Measurements from ENCODE around the gene ATRIP.
"Not testable (repeated sequence)": the region's sequence is repeated elsewhere in the genome, so short reads cannot be mapped to it uniquely, and the experiment has no call there.

ATRIP gene

DNA sequence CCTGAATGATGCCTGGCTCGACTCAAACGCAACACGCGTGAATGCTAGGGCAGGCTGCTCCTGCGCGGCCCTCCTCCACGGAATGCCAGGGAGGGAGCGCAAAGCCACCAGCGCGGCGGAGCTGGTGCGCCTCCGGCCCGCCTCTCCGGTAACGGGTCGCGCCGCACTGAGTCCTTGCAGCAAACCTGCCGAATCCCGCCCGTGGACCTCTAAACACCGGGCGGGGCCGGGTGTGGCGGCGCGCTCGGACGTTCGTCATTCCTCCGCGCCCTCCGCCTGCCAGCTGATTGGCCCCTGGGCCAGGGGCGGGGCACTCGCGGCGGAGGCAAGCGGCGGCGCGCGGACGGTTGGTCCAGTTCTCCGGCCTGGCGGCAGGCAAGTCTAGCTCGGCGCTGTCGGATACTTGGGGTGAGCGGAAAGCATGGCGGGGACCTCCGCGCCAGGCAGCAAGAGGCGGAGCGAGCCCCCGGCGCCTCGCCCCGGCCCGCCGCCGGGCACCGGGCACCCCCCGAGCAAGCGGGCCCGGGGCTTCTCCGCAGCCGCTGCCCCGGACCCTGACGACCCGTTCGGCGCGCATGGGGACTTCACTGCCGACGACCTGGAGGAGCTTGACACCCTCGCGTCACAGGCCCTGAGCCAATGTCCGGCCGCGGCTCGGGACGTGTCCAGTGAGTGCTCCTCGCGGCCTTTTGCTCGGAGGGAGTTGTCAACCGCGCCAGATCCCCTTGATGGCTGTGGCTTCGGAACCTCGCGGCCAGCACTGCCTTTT is at the start of gene ATRIP:
Gene ATRIP, plus strand, starts transcription at position 313 of the 769 bp plus-strand sequence. Its CDS starts 109 bp downstream, at position 422.
- peak; percentile 78 to 84 (median 84) for DNase-seq

GRCh38 chr3:48397767-48398681 is 48.5 kb upstream of the ATRIP start:
- DNase-seq = no peak

DNA sequence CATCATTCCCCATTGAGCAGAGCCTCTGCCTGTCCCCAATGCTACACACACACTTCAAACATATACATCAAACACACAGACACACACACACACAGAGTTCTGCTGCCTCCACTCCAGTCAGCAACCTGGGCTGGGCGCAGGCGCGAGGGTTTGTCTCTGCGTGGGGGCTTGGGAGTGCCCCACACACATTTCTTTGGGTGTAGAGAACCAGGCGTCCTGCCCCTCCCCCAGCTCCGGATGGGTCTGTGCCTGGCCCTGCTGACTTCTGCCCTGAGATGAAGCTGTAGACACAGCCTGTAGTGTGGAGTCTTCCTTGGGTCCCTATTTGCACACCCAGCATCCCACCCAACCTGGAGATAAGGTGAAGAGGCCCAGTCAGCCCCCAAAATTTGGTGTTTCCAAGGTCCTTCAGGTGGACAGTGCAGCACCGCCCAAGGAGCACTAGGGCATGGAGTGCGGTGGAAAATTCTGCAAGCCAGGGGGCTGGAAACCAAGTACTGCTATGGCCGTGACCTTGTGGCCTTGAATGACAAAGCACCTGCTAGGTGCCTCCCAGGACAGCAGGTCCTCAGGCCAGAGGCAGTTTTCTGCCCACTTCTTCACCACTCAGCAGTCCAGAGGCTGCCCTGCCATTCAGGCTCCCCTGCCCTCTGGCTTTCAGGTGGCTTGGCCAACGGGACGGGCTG is 47.7 kb upstream of the ATRIP start:
- DNase-seq = no peak

GRCh38 chr3:48399387-48400172 is 47.0 kb upstream of the ATRIP start:
- DNase-seq = peak in 1 of 3 experiments; percentile 30

- DNase-seq = peak; percentile 24 to 62 (median 33)
Observed at GRCh38 chr3:48400824-48401433, 45.6 kb upstream of the ATRIP start.

- DNase-seq = not testable (repeated sequence)
Observed at GRCh38 chr3:48401434-48401901, 45.1 kb upstream of the ATRIP start.

- peak in 1 of 3 experiments; percentile 3 for DNase-seq
Observed at GRCh38 chr3:48402281-48402732, 44.2 kb upstream of the ATRIP start.

- DNase-seq = no peak
Observed at GRCh38 chr3:48402907-48403306, 43.6 kb upstream of the ATRIP start.

- no peak for DNase-seq
Observed at GRCh38 chr3:48403533-48404439, 42.8 kb upstream of the ATRIP start.

DNA sequence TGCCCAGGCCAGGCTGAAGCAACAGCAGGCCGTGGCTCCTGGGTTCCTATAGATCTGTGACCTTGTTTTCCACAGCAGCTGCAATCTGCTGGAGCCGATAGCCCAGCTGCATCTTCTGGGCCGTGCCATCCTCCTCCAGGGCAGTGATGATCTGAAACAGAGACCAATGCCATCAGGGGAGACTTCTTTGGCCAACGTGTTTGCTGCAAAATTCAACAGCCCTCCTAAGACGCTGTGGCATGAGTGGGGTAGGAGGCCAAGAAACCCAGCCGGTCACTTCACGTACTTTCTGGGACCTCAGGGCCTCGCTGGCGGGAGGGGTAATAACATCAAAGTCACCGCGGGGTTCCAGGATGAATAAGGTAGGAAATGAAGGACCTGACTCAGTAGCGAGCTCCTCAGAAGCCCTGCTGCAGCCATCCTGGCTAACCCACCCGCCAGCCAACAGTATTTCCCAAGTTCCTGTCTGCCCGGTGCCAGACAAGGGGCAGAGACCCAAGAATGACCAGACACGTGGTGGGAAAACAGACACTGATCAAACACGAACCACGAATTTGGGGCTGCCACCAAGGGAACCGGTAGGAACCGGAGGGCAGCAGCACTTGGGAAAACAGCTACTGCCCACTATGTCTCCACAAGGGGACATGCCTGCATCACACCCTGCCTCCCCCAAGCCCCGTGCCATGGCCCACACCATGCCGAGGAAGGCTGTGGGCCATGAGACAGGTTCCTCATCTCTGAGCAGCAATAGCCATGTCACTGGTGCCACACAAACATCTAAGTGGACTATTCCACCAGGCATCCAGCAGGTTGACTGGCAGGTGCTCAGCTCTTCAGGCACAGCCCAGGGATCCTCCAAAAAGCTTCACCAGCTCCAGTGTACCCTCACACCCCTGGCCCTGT is 41.8 kb upstream of the ATRIP start:
- DNase-seq = no peak

GRCh38 chr3:48405343-48405881 is 41.1 kb upstream of the ATRIP start:
- DNase-seq = no peak

DNA sequence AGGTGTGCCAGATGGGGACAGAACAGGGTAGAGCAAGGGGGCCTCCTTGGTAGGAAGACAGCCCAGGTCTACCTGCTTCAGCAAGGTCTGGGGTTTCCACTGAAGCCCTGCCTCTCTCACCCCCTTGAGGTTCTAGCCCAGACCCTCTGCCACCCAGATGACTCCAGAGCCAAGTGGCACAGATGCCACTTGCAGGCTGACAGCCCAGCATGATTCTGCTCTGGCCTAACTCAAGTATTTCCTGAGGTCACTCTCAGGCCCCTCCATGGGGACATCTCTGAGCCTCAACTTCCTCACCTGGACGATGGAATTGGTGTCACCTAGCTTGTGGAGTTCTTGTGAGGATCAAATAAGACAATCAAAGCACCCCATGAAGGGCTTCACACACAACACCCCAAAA is 40.6 kb upstream of the ATRIP start:
- no peak for DNase-seq

DNA sequence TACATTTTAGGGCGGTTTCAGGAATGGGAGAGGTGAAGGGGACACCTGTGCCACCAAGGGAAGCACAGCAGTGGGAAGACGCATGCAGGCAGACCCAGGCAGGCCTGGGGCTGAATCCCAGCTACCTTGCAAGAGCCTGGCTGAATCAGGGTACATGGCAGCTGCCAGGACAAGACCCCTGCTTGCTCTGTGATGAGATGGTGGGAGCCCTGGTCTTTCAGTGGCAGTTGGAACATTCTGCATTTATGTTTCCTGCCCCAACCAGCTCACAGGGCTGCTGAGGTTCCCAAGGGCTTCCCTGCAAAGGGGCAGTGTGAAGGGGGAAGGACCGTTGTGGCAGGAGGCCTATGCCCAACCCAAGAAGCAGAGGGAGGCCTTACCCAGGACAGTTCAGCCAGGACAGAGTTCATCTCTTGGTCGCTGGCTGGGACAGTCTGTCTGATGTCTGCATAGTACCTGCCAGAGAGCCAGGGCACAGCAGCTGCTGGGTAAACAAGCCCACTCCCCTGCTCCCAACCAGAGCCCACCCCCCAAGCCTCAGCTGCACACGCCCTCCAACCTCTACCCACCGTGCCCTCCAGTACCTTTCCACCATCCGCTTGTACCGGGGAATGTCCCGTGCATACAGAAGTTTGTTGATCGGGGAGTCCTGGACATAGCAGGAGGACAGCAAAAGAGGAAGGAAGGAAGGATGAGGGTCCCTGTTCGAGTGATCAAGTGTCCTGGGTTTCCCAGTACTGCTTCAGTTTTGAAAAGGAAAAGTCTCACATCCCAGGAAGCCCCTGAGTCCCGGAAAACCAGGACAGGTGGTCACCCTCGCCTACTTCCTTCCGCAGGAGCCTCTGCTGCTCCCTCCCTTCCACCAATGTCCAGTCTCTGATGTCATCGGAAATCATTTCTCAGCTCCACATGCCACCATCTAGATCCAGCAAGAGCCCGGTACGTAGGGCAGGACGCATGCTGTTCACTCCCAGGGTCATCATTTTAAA is 39.8 kb upstream of the ATRIP start:
- no peak for DNase-seq

GRCh38 chr3:48407542-48408099 is 38.9 kb upstream of the ATRIP start:
- DNase-seq = no peak

DNA sequence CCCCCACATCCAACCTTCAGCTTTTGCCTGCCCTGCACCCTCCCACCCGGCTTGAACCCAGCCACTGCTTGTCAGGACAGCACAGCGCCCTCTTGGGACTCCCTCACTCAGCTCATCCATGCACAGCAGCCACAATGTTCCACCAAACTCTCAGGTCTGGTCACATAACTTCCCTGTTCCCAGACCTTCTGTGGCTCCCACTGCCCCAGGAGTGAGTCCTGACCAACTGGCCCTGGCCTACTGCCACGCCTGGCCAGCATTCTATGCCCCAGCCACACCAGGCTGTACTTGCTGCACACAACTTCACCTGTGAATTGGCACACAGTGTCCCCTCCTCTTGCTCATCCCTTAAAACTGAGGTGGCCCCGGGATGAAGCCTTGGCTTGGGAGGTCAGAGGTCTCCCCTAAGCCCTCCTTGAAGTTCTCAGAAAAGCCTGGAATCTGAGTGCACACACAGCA is 37.7 kb upstream of the ATRIP start:
- DNase-seq = no peak

DNA sequence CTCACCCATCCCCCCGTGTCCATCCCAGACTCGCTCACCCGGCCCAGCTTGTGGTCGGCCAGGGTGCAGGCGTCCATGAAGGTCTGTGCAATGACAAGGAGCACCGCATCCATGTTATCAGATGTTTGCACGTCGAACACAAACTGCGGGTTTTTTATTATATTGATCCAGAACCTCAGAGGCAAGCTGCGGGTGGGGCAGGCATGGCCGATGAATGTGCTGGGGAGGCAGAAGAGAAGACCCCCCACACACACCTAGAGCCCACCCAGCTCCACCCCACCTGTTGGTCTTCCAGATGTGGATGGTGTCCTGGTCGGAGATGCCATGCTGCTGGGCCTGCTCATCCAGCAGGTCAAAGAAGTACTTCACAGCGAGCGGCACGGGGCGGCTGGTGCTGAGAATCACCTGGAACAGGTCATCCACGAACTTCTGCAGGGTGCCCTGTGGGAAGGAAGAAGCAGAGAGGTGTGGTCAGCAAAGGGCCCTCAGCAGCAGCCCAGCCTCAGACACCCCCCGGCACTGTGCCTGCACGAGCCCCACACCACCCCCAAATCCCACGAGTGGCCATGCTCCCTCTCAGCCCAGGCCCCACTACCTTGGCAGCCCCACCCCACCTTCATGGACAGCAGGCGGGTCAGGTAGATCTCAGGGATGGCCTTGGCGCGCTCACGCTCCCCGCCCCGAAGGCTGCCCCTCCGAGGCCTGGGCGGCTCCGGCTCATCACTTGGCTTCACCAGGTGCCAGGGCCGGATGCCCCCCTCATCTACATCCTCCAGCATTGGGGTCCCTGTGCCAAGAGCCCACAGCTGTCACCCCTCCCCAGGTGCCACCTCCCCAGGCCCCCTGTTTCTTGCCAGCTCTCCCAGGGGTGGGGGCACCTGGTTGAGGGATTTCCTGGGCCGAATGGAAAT is 37.0 kb upstream of the ATRIP start:
- DNase-seq = no peak

Data from NCI-H1417 (cell line).